Endothelial cell (in vitro differentiated cells): ENCODE measurements around the gene TTC9B. TPM values are rescaled to one million over a fixed set of nuclear protein-coding genes. Genes with fewer than 3 reads are reported as not detected.

Experiments used
- DNase-seq: peaks from one replicate; pipeline ENCODE4 v3.0.0; 2021; ENCODE audit warnings: low spot score
- H3K27ac Mint-ChIP-seq: one replicate; pipeline ENCODE4 v1.8.0; 2021; ENCODE audit warnings: mixed read lengths, inconsistent platforms; ENCODE audit not compliant: unreplicated experiment
- H3K27me3 Mint-ChIP-seq: one replicate; pipeline ENCODE4 v1.8.0; 2021; ENCODE audit warnings: mild to moderate bottlenecking, moderate library complexity, mixed read lengths, inconsistent platforms; ENCODE audit not compliant: unreplicated experiment
- H3K36me3 Mint-ChIP-seq: one replicate; pipeline ENCODE4 v1.8.0; 2021; ENCODE audit warnings: mild to moderate bottlenecking, low read depth, mixed read lengths, inconsistent platforms; ENCODE audit not compliant: unreplicated experiment
- H3K4me1 Mint-ChIP-seq: one replicate; pipeline ENCODE4 v1.8.0; 2021; ENCODE audit warnings: mild to moderate bottlenecking, mixed read lengths, inconsistent platforms; ENCODE audit not compliant: unreplicated experiment
- H3K4me3 Mint-ChIP-seq: one replicate; pipeline ENCODE4 v1.8.0; 2021; ENCODE audit warnings: mild to moderate bottlenecking, mixed read lengths, inconsistent platforms; ENCODE audit not compliant: unreplicated experiment
- H3K9me3 Mint-ChIP-seq: one replicate; pipeline ENCODE4 v1.8.0; 2021; ENCODE audit warnings: mixed read lengths, inconsistent platforms; ENCODE audit not compliant: unreplicated experiment
- total RNA-seq: library from RNA; stranded (reverse); fragmentation: NEBNext Ultra II Directional; extraction: Animal tissue kit (Norgen Biotek cat#: 25700); gene quantifications from one replicate; pipeline ENCODE4 v1.2.1, GENCODE V29; 2021; ENCODE audit not compliant: unreplicated experiment
- TF ChIP-seq, protein P1 (sequence below): fragments of 200-600 bp; sonication (generic); IDR thresholded peaks from one replicate; pipeline ENCODE4 v1.5.0; 2021; ENCODE audit warnings: antibody characterized with exemption; ENCODE audit not compliant: unreplicated experiment

The TTC9B gene
- total RNA-seq, 1 donor from 2014 or later = 1.1 TPM

GRCh38 chr19:40244579-40245317 lies 26.6 kb upstream of the TTC9B start:
- no peak overlapping the region for H3K27ac Mint-ChIP-seq
- DNase-seq = no peak
- H3K9me3 Mint-ChIP-seq = no peaks in the 10 kb centered on the region
- H3K4me1 Mint-ChIP-seq = peaks cover 2% of the 10 kb centered on the region
- TF ChIP-seq, protein P1, sequence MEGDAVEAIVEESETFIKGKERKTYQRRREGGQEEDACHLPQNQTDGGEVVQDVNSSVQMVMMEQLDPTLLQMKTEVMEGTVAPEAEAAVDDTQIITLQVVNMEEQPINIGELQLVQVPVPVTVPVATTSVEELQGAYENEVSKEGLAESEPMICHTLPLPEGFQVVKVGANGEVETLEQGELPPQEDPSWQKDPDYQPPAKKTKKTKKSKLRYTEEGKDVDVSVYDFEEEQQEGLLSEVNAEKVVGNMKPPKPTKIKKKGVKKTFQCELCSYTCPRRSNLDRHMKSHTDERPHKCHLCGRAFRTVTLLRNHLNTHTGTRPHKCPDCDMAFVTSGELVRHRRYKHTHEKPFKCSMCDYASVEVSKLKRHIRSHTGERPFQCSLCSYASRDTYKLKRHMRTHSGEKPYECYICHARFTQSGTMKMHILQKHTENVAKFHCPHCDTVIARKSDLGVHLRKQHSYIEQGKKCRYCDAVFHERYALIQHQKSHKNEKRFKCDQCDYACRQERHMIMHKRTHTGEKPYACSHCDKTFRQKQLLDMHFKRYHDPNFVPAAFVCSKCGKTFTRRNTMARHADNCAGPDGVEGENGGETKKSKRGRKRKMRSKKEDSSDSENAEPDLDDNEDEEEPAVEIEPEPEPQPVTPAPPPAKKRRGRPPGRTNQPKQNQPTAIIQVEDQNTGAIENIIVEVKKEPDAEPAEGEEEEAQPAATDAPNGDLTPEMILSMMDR = no peak
- no peak overlapping the region for H3K4me3 Mint-ChIP-seq
- peaks cover 2% of the 10 kb centered on the region for H3K27me3 Mint-ChIP-seq
- H3K36me3 Mint-ChIP-seq = peaks cover 12% of the 10 kb centered on the region

DNA sequence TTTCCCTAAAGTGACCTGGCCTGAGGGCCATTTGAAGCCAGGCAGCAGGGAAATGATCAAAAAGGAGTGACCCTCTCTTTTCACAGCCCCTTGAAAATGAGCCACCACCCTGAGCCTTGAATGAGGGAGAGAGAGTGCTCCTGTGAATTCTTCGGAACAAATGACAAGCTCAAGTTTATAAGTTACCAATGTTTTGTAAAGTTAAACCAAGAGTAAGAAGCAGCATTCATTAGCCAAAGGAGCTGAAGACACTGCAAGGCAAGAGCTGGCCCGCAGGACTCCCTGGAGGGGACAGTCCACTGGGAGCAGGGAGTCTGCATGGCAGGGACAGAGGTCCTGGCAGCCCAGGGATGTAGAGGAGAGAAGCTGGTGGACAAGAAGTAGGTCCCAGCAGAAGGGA lies 25.0 kb upstream of the TTC9B start:
- H3K36me3 Mint-ChIP-seq = peaks cover 12% of the 10 kb centered on the region
- peaks cover 2% of the 10 kb centered on the region for H3K4me1 Mint-ChIP-seq
- H3K9me3 Mint-ChIP-seq = no peaks in the 10 kb centered on the region
- no peak overlapping the region for H3K4me3 Mint-ChIP-seq
- DNase-seq = no peak
- H3K27ac Mint-ChIP-seq = no peak overlapping the region
- peaks cover 2% of the 10 kb centered on the region for H3K27me3 Mint-ChIP-seq
- TF ChIP-seq, protein P1 = no peak

DNA sequence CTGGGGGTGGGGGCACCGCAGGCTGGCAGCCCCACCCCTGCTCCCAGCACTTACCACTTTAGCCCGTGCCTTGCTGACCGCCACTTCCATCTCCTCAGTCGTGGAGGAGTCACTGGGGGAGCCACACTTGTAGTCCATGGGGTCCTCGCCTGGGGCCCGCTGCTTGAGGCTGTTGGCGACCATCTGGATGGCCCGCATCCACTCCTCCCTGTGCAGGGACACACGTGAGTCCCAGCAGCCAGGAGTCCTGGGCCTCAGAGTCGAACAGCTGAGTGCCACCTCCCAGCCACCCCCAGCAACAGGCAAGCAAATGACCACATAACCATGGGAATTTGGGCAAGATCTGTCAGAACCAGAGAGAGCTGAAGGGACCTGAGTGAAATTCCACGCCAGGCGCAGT lies 24.3 kb upstream of the TTC9B start:
- no peaks in the 10 kb centered on the region for H3K9me3 Mint-ChIP-seq
- TF ChIP-seq, protein P1 = no peak
- peaks cover 2% of the 10 kb centered on the region for H3K4me1 Mint-ChIP-seq
- H3K27me3 Mint-ChIP-seq = peaks cover 2% of the 10 kb centered on the region
- H3K36me3 Mint-ChIP-seq = peaks cover 17% of the 10 kb centered on the region
- DNase-seq = no peak
- H3K4me3 Mint-ChIP-seq = no peak overlapping the region
- peak overlapping the region; percentile 30 for H3K27ac Mint-ChIP-seq

GRCh38 chr19:40241809-40242384 lies 23.7 kb upstream of the TTC9B start:
- no peak for DNase-seq

More at GRCh38 chr19:40241809-40242384, 23.7 kb upstream of the TTC9B start:
- Mint-ChIP-seq H3K4me1 (peaks cover 2% of the 10 kb centered on the region), H3K4me3 (peak overlapping the region; percentile 42), H3K27me3 (peaks cover 2% of the 10 kb centered on the region), H3K9me3 (no peaks in the 10 kb centered on the region), H3K36me3 (peaks cover 20% of the 10 kb centered on the region), H3K27ac (no peak overlapping the region)
- TF ChIP-seq, protein P1 = no peak
